Measurements from ENCODE around the gene MYL3.
"Not testable (repeated sequence)": the region's sequence is repeated elsewhere in the genome, so short reads cannot be mapped to it uniquely, and the experiment has no call there.

The MYL3 gene

GRCh38 chr3:46821553-46821952, 41.7 kb downstream of the MYL3 start:
- Histone ChIP-seq H3K27ac (no peak overlapping the region), H3K9ac (no peak overlapping the region), H3K4me1 (ENCODE audit: low read depth, poor library complexity, severe bottlenecking) (no peaks in the 10 kb centered on the region), H4K20me1 (ENCODE audit: insufficient read depth) (no peaks in the 10 kb centered on the region), H3K4me3 (IDR thresholded peaks at IDR 0.05; ENCODE audit: insufficient read depth, low read depth, low read length) (no peak overlapping the region), H2AFZ (ENCODE audit: low read depth) (no peak overlapping the region), H3K79me2 (ENCODE audit: insufficient read depth, low read depth) (no peaks in the 10 kb centered on the region), H3K27me3 (ENCODE audit: insufficient read depth, low read depth) (no peaks in the 10 kb centered on the region), H3K4me2 (no peak overlapping the region), H3K36me3 (ENCODE audit: insufficient read depth) (no peaks in the 10 kb centered on the region)
- TF ChIP-seq, protein P1, sequence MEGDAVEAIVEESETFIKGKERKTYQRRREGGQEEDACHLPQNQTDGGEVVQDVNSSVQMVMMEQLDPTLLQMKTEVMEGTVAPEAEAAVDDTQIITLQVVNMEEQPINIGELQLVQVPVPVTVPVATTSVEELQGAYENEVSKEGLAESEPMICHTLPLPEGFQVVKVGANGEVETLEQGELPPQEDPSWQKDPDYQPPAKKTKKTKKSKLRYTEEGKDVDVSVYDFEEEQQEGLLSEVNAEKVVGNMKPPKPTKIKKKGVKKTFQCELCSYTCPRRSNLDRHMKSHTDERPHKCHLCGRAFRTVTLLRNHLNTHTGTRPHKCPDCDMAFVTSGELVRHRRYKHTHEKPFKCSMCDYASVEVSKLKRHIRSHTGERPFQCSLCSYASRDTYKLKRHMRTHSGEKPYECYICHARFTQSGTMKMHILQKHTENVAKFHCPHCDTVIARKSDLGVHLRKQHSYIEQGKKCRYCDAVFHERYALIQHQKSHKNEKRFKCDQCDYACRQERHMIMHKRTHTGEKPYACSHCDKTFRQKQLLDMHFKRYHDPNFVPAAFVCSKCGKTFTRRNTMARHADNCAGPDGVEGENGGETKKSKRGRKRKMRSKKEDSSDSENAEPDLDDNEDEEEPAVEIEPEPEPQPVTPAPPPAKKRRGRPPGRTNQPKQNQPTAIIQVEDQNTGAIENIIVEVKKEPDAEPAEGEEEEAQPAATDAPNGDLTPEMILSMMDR (conservative IDR thresholded peaks at IDR 0.05; ENCODE audit: low read depth, low read length), result no peak

GRCh38 chr3:46820852-46821251, 42.4 kb downstream of the MYL3 start:
- no peak overlapping the region for H3K4me3 ChIP-seq (IDR thresholded peaks at IDR 0.05; ENCODE audit: insufficient read depth, low read depth, low read length)
- no peak overlapping the region for H3K9ac ChIP-seq
- H3K79me2 ChIP-seq (ENCODE audit: insufficient read depth, low read depth), result no peaks in the 10 kb centered on the region
- TF ChIP-seq, protein P1 (conservative IDR thresholded peaks at IDR 0.05; ENCODE audit: low read depth, low read length), result no peak
- H3K36me3 ChIP-seq (ENCODE audit: insufficient read depth), result no peaks in the 10 kb centered on the region
- no peaks in the 10 kb centered on the region for H3K4me1 ChIP-seq (ENCODE audit: low read depth, poor library complexity, severe bottlenecking)
- H2AFZ ChIP-seq (ENCODE audit: low read depth), result no peak overlapping the region
- H3K27me3 ChIP-seq (ENCODE audit: insufficient read depth, low read depth), result no peaks in the 10 kb centered on the region
- H3K4me2 ChIP-seq, result no peak overlapping the region
- no peaks in the 10 kb centered on the region for H4K20me1 ChIP-seq (ENCODE audit: insufficient read depth)
- H3K27ac ChIP-seq, result no peak overlapping the region

DNA sequence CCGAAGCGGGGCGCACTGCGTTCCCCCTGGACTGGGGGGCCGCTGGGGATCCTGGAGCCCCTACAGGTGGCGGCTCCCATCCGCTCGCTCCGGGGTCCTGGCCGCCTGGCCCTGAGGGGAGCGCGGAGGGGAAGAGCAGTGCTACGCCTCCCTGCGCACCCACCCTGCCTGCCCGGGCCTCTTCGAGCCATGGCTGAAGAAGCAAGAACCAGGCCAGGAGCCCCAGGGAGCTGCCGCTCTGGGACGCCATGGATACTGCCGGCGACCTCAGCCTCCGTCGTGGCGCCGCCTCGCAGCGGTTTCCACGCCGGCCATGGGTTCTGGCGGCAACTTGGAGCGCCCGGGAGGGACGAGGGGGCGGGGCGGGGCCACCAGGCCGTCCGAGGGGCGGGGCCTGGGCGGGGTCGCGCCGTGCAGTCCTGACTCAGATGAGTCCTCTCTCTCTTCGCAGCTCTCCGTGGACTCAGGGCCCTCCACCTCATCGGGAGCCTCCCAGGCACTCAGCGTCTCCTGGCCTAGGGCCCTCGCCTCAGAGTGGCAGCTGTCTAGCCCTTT, 50.9 kb downstream of the MYL3 start:
- Histone ChIP-seq H3K4me2 (no peak overlapping the region), H3K9ac (no peak overlapping the region), H3K79me2 (ENCODE audit: insufficient read depth, low read depth) (no peaks in the 10 kb centered on the region), H3K27me3 (ENCODE audit: insufficient read depth, low read depth) (no peaks in the 10 kb centered on the region), H4K20me1 (ENCODE audit: insufficient read depth) (no peaks in the 10 kb centered on the region), H3K4me3 (IDR thresholded peaks at IDR 0.05; ENCODE audit: insufficient read depth, low read depth, low read length) (no peak overlapping the region), H3K27ac (no peak overlapping the region), H2AFZ (ENCODE audit: low read depth) (no peak overlapping the region), H3K36me3 (ENCODE audit: insufficient read depth) (no peaks in the 10 kb centered on the region), H3K4me1 (ENCODE audit: low read depth, poor library complexity, severe bottlenecking) (no peaks in the 10 kb centered on the region)
- TF ChIP-seq, protein P1 (conservative IDR thresholded peaks at IDR 0.05; ENCODE audit: low read depth, low read length), result no peak

- Histone ChIP-seq H4K20me1 (ENCODE audit: insufficient read depth) (no peaks in the 10 kb centered on the region), H3K4me2 (no peak overlapping the region), H3K79me2 (ENCODE audit: insufficient read depth, low read depth) (no peaks in the 10 kb centered on the region), H3K36me3 (ENCODE audit: insufficient read depth) (no peaks in the 10 kb centered on the region), H2AFZ (ENCODE audit: low read depth) (no peak overlapping the region), H3K4me3 (IDR thresholded peaks at IDR 0.05; ENCODE audit: insufficient read depth, low read depth, low read length) (no peak overlapping the region), H3K9ac (no peak overlapping the region), H3K4me1 (ENCODE audit: low read depth, poor library complexity, severe bottlenecking) (no peaks in the 10 kb centered on the region), H3K27ac (no peak overlapping the region), H3K27me3 (ENCODE audit: insufficient read depth, low read depth) (no peaks in the 10 kb centered on the region)
- TF ChIP-seq, protein P1 (conservative IDR thresholded peaks at IDR 0.05; ENCODE audit: low read depth, low read length), result no peak
These were observed 51.5 kb downstream of the MYL3 start for GRCh38 chr3:46811615-46812236.

- not testable (repeated sequence) for H2AFZ ChIP-seq (ENCODE audit: low read depth); H3K4me2 ChIP-seq; H3K4me3 ChIP-seq (IDR thresholded peaks at IDR 0.05; ENCODE audit: insufficient read depth, low read depth, low read length); H3K36me3 ChIP-seq (ENCODE audit: insufficient read depth); H3K27ac ChIP-seq; H3K9ac ChIP-seq; H3K4me1 ChIP-seq (ENCODE audit: low read depth, poor library complexity, severe bottlenecking); H4K20me1 ChIP-seq (ENCODE audit: insufficient read depth); H3K79me2 ChIP-seq (ENCODE audit: insufficient read depth, low read depth); H3K27me3 ChIP-seq (ENCODE audit: insufficient read depth, low read depth)
These were observed 54.5 kb downstream of the MYL3 start for GRCh38 chr3:46808766-46809165.

Measured in KMS-11 (cell line).